Uterus (tissue), 2 donors: ENCODE measurements around the gene NUMA1.

Experiments used
- POLR2A ChIP-seq, 2 donors: fragments of 450-650 bp; IDR thresholded peaks; one replicate each; pipeline ENCODE4 v1.6.1; 2016; ENCODE audit warnings: antibody characterized with exemption in 2 of 2, mild to moderate bottlenecking in 1 of 2, moderate library complexity in 1 of 2
- TF ChIP-seq, protein P1 (sequence below), 4 experiments: fragments of 200-600 bp in 2 of 4; fragments of 450-650 bp in 2 of 4; sonication (generic) in 2 of 4; IDR thresholded peaks; one replicate each; pipeline ENCODE4 v1.5.1; 2016 to 2019; ENCODE audit warnings: antibody characterized with exemption in 4 of 4, mild to moderate bottlenecking in 2 of 4, moderate library complexity in 1 of 4

DNA sequence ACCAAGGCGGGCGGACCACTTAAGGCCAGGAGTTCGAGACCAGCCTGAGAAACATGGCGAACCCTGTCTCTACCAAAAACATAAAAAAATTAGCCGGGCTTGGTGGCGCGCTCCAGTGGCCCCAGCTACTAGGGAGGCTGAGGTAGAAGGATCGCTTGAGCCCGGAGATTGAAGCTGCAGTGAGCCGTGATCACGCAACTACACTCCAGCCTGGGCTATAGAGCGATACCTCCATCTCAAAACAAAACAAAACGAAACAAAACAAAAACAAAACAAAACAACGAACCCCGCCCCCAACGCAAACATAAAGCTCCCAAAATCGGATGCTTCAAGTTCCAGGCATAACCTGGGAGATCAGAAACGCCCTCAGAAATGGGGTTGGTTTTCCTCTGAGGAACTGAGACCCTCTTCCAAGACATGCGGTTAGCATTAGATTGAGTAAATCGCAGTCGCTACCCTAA, 872 bp upstream of the NUMA1 start:
- TF ChIP-seq, protein P1, sequence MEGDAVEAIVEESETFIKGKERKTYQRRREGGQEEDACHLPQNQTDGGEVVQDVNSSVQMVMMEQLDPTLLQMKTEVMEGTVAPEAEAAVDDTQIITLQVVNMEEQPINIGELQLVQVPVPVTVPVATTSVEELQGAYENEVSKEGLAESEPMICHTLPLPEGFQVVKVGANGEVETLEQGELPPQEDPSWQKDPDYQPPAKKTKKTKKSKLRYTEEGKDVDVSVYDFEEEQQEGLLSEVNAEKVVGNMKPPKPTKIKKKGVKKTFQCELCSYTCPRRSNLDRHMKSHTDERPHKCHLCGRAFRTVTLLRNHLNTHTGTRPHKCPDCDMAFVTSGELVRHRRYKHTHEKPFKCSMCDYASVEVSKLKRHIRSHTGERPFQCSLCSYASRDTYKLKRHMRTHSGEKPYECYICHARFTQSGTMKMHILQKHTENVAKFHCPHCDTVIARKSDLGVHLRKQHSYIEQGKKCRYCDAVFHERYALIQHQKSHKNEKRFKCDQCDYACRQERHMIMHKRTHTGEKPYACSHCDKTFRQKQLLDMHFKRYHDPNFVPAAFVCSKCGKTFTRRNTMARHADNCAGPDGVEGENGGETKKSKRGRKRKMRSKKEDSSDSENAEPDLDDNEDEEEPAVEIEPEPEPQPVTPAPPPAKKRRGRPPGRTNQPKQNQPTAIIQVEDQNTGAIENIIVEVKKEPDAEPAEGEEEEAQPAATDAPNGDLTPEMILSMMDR (IDR thresholded peaks at IDR 0.05): no peak
- no peak for TF ChIP-seq POLR2A (IDR thresholded peaks at IDR 0.05)
